GM12878 (cell line): ENCODE results near the gene OTOG. TPM values are rescaled to one million over a fixed set of nuclear protein-coding genes. Genes with fewer than 3 reads are reported as not detected.
A peak's percentile ranks its signal among the peaks of the same experiment; 100 is the strongest.

Experiments used
- ATAC-seq: fragments of 200-7000 bp; cut with Tn5 transposase; 3 replicates; pipeline ENCODE4 v1.9.1; 2020; ENCODE audit warnings: mild to moderate bottlenecking, moderate library complexity
- BruUV-seq: library from RNA; stranded (reverse); fragments of 400-500 nt; replicated peaks from 2 replicates; lab custom pipeline; 2021; lab: Mats Ljungman, UMichigan
- CTCF ChIA-PET: fragments of 300-600 bp; sonication (Branson Sonifier 250); formaldehyde crosslinking; extraction: SDS; loops from one replicate; lab custom pipeline; 2021; ENCODE audit warnings: inconsistent platforms; lab: Yijun Ruan, JAX
- POLR2A ChIA-PET: fragments of 350-600 bp; formaldehyde crosslinking; extraction: SDS; loops from one replicate; lab custom pipeline; 2021; ENCODE audit warnings: inconsistent platforms; lab: Charles Lee
- RAD21 ChIA-PET: fragments of 300-600 bp; sonication (Branson Sonifier 250); formaldehyde crosslinking; loops from one replicate; lab custom pipeline; 2023; ENCODE audit warnings: antibody characterized with exemption; ENCODE audit not compliant: unreplicated experiment; lab: Charles Lee
- SMC1A ChIA-PET: fragments of 300-600 bp; sonication (Branson Sonifier 250); formaldehyde crosslinking; loops from one replicate; lab custom pipeline; 2023; ENCODE audit not compliant: unreplicated experiment, uncharacterized antibody; lab: Charles Lee
- DNase-seq: peaks from one replicate; pipeline ENCODE4 v3.0.0-alpha.2; 2011; ENCODE audit warnings: low read depth, low spot score
- FAIRE-seq: peaks from 3 replicates; lab custom pipeline; 2011; peaks lifted over from hg19 to GRCh38; lab: Jason Lieb, UNC
- H2AFZ ChIP-seq: 2 replicates; pipeline ENCODE4 v1.6.0; 2011; ENCODE audit warnings: low read depth, low read length, control low read depth; ENCODE audit not compliant: control insufficient read depth
- H3K27ac ChIP-seq: 2 replicates; pipeline ENCODE4 v1.5.1; 2011; ENCODE audit warnings: control low read depth; ENCODE audit not compliant: control insufficient read depth, insufficient read depth
- H3K27me3 ChIP-seq, 2 experiments: replicated peaks in 1 of 2; 2 replicates each; pipeline versions ENCODE4 v1.6.0 to v1.6.1; 2011; ENCODE audit warnings: low read length in 1 of 2; ENCODE audit not compliant: control insufficient read depth in 2 of 2, insufficient read depth in 2 of 2
- H3K36me3 ChIP-seq, 2 experiments: 2 replicates each; pipeline ENCODE4 v1.5.1; 2011; ENCODE audit warnings: low read length in 1 of 2; ENCODE audit not compliant: control insufficient read depth in 2 of 2, insufficient read depth in 2 of 2
- H3K4me1 ChIP-seq: 2 replicates; pipeline ENCODE4 v1.6.1; 2011; ENCODE audit warnings: mild to moderate bottlenecking, low read length, moderate library complexity, mixed read lengths; ENCODE audit not compliant: control insufficient read depth, insufficient read depth
- H3K4me2 ChIP-seq: 2 replicates; pipeline ENCODE4 v1.6.0; 2011; ENCODE audit warnings: control low read depth; ENCODE audit not compliant: control insufficient read depth, insufficient read depth
- H3K4me3 ChIP-seq: fragments of 200-600 bp; sonication (generic); 2 replicates; pipeline ENCODE4 v1.5.1; 2016
- H3K79me2 ChIP-seq: 2 replicates; pipeline ENCODE4 v1.6.0; 2011; ENCODE audit warnings: low read length; ENCODE audit not compliant: control insufficient read depth, insufficient read depth
- H3K9ac ChIP-seq: 2 replicates; pipeline ENCODE4 v1.8.0; 2011; ENCODE audit warnings: low read length, control low read depth, mixed read lengths; ENCODE audit not compliant: control insufficient read depth, insufficient read depth
- H3K9me3 ChIP-seq: replicated peaks from 3 replicates; pipeline ENCODE4 v1.5.1; 2011; ENCODE audit warnings: mild to moderate bottlenecking, low read length; ENCODE audit not compliant: control insufficient read depth, insufficient read depth
- H4K20me1 ChIP-seq: 2 replicates; pipeline ENCODE4 v1.6.0; 2011; ENCODE audit not compliant: control insufficient read depth, insufficient read depth
- BCLAF1 ChIP-seq: fragments of 450-650 bp; IDR thresholded peaks from 2 replicates; pipeline ENCODE4 v1.6.1; 2017; ENCODE audit warnings: antibody characterized with exemption, mild to moderate bottlenecking, moderate library complexity
- BHLHE40 ChIP-seq, 2 experiments: fragments of 450-650 bp in 1 of 2; IDR thresholded peaks; 2 replicates each; pipeline ENCODE4 v1.6.1; 2011 to 2017; ENCODE audit warnings: low read depth in 2 of 2, borderline replicate concordance in 1 of 2, improper control_type of control experiment in 1 of 2, low read length in 1 of 2, mild to moderate bottlenecking in 1 of 2
- EED ChIP-seq: sonication (generic); IDR thresholded peaks from 2 replicates; pipeline ENCODE4 v1.6.1; 2016; ENCODE audit warnings: antibody characterized with exemption, low read depth
- IRF5 ChIP-seq: fragments of 450-650 bp; IDR thresholded peaks from 2 replicates; pipeline ENCODE4 v1.6.1; 2017; ENCODE audit warnings: borderline replicate concordance
- KAT2A ChIP-seq: conservative IDR thresholded peaks from 2 replicates; pipeline ENCODE4 v1.6.1; 2011; ENCODE audit warnings: low read depth, low read length; ENCODE audit not compliant: control insufficient read depth
- KLF5 ChIP-seq: fragments of 450-650 bp; IDR thresholded peaks from 2 replicates; pipeline ENCODE4 v1.6.1; 2014; ENCODE audit warnings: mild to moderate bottlenecking; ENCODE audit not compliant: partially characterized antibody
- SKIL ChIP-seq: fragments of 450-650 bp; IDR thresholded peaks from 2 replicates; pipeline ENCODE4 v1.6.1; 2017; ENCODE audit warnings: mild to moderate bottlenecking, low read depth, inconsistent platforms; ENCODE audit not compliant: poor library complexity, severe bottlenecking
- TBL1XR1 ChIP-seq: IDR thresholded peaks from 2 replicates; pipeline ENCODE4 v1.6.1; 2012; ENCODE audit warnings: low read depth, low read length, improper control_type of control experiment
- WGBS: methylation state at CpG from one replicate; pipeline ENCODE4 v1.1.6; 2016; ENCODE audit warnings: low lambda C conversion rate; ENCODE audit not compliant: insufficient replicate concordance, insufficient coverage; ENCODE audit errors: missing lambda C conversion rate; 5-methylcytosine and 5-hydroxymethylcytosine counted together
- in situ Hi-C: fragments of 300-500 bp; cut with MboI; formaldehyde crosslinking; loops from 9 replicates; pipeline ENCODE4 v1.14.3; 2018; ENCODE audit warnings: mixed read lengths
- intact Hi-C: fragments of 100-400 bp; cut with micrococcal nuclease; formaldehyde crosslinking; loops from one replicate; pipeline ENCODE4 v1.14.2; 2022; ENCODE audit not compliant: unreplicated experiment
- polyA plus RNA-seq, 11 experiments: library from polyadenylated mRNA; depleted of rRNA in 4 of 11; unstranded in 6 of 11; stranded (reverse) in 5 of 11; fragments of >200 nt; fragmentation: Nextera tagmentation in 4 of 11; fragmentation: Illumina TruSeq in 1 of 11; extraction: Ambion mirVana in 4 of 11; extraction: Trizol in 1 of 11; gene quantifications; 1 replicate in 1 of 11; 2 replicates in 10 of 11; pipeline versions ENCODE4 v1.2.1 to v1.2.3, GENCODE V29; 2011 to 2016; ENCODE audit warnings: inconsistent platforms in 2 of 11, missing spikeins in 2 of 11, low read depth in 1 of 11
- total RNA-seq, 4 experiments: library from RNA; depleted of rRNA in 3 of 4; stranded (reverse); fragments of >200 nt in 3 of 4; fragmentation: Illumina TruSeq in 1 of 4; extraction: Trizol in 1 of 4; gene quantifications; 2 replicates each; pipeline versions ENCODE4 v1.2.1 to v1.2.3, GENCODE V29; 2013 to 2021

The OTOG gene
- total and polyA plus RNA-seq, 10 of the 15 experiments (the other 5 are each of a cell fraction or from before 2014, with no cell fraction given): not detected

GRCh38 chr11:17506314-17506713 lies 40.7 kb upstream of the OTOG start:
- 60% methylated on average over 6 of the region's 6 CpGs for WGBS
- RAD21 ChIA-PET: interaction anchor here (1.4 to 3.3 kb wide), 3 partner anchors 122 to 686 kb away, joined by 4 to 19 read pairs (median 6); no protein-coding TSS in a partner anchor
- Histone ChIP-seq H3K27me3 (no peaks in the 10 kb centered on the region; a peak in 2 of 4 replicates), H3K4me3 (no peak overlapping the region), H3K4me2 (no peak overlapping the region), H2AFZ (no peak overlapping the region), H3K79me2 (no peaks in the 10 kb centered on the region), H4K20me1 (no peaks in the 10 kb centered on the region; the same call in 1 of the 2 replicates), H3K36me3 (no peaks in the 10 kb centered on the region), H3K9ac (no peak overlapping the region), H3K27ac (no peak overlapping the region), H3K9me3 (no peaks in the 10 kb centered on the region), H3K4me1 (no peaks in the 10 kb centered on the region; the same call in 1 of the 2 replicates)
- SMC1A ChIA-PET: interaction anchor here (0.6 to 2.6 kb wide), 2 partner anchors 10 to 276 kb away, joined by 3 to 8 read pairs; no protein-coding TSS in a partner anchor
- FAIRE-seq (no peak), ATAC-seq (no peak), DNase-seq (no peak)
- BruUV-seq: no TSS peak
- no peak for TF ChIP-seq IRF5
- in situ Hi-C loops (loop anchor here (5.0 to 10.0 kb wide), 2 partner anchors 122 to 279 kb away; partner anchors contain the start of gene KCNJ11), intact Hi-C loops (no loop called here)
- CTCF ChIA-PET: interaction anchor here (0.6 to 3.9 kb wide), 5 partner anchors 17 to 276 kb away, joined by 3 to 30 read pairs (median 3); partner anchors contain the start of gene KCNJ11
- POLR2A ChIA-PET: no interaction called here

GRCh38 chr11:17506942-17507341 lies 40.1 kb upstream of the OTOG start:
- Histone ChIP-seq H3K36me3 (no peaks in the 10 kb centered on the region), H3K27me3 (no peaks in the 10 kb centered on the region; a peak in 2 of 4 replicates), H4K20me1 (no peaks in the 10 kb centered on the region; the same call in 1 of the 2 replicates), H3K9ac (no peak overlapping the region), H3K9me3 (no peaks in the 10 kb centered on the region), H3K79me2 (no peaks in the 10 kb centered on the region), H3K27ac (no peak overlapping the region), H3K4me2 (no peak overlapping the region), H2AFZ (no peak overlapping the region), H3K4me1 (no peaks in the 10 kb centered on the region; the same call in 1 of the 2 replicates), H3K4me3 (no peak overlapping the region)
- POLR2A ChIA-PET: no interaction called here
- intact Hi-C loops: no loop called here
- DNase-seq: no peak
- no TSS peak for BruUV-seq
- ATAC-seq: peak; percentile 66
- SMC1A ChIA-PET: interaction anchor here (2.6 kb wide), 1 partner anchor 277 kb away, joined by 8 read pairs; no protein-coding TSS in a partner anchor
- FAIRE-seq: no peak
- WGBS: 33% methylated on average over 3 of the region's 3 CpGs
- in situ Hi-C loops: loop anchor here (5.0 to 10.0 kb wide), 2 partner anchors 122 to 280 kb away; partner anchors contain the start of gene KCNJ11
- RAD21 ChIA-PET: interaction anchor here (1.4 to 3.3 kb wide), 4 partner anchors 15 to 687 kb away, joined by 3 to 19 read pairs (median 5); no protein-coding TSS in a partner anchor
- CTCF ChIA-PET: interaction anchor here (0.6 to 3.9 kb wide), 6 partner anchors 8 to 277 kb away, joined by 3 to 30 read pairs (median 6); partner anchors contain the start of gene KCNJ11
- TF ChIP-seq KAT2A (no peak), KLF5 (no peak), TBL1XR1 (no peak), BHLHE40 (IDR thresholded peaks at IDR 0.05; ENCODE audit: borderline replicate concordance in 1 of 2, low read depth in 2 of 2, low read length in 1 of 2) (peak in 1 of 2 experiments; percentile 13; a peak in 1 of 4 replicates), EED (no peak), BCLAF1 (no peak), SKIL (no peak)
